Lung (tissue), 12 donors: ENCODE results near the gene GBP7. TPM values are rescaled to one million over a fixed set of nuclear protein-coding genes. Genes with fewer than 3 reads are reported as not detected.

Experiments
- ATAC-seq: fragments of 200-7000 bp; cut with Tn5 transposase; one replicate; pipeline ENCODE4 v1.9.1; 2020; ENCODE audit warnings: moderate number of reproducible peaks; ENCODE audit not compliant: insufficient read depth, low FRiP score
- DNase-seq, 3 donors: peaks; one replicate each; pipeline ENCODE4 v3.0.0-alpha.2; 2013 to 2017
- H3K27ac ChIP-seq, 2 donors: one replicate each; pipeline ENCODE4 v1.5.1; 2013; ENCODE audit warnings: mild to moderate bottlenecking in 2 of 2, moderate library complexity in 2 of 2, control low read depth in 1 of 2, inconsistent platforms in 1 of 2, low read depth in 1 of 2, low read length in 1 of 2
- H3K27me3 ChIP-seq, 3 donors: one replicate each; pipeline ENCODE4 v1.5.1; 2013; ENCODE audit warnings: low read length in 2 of 3; ENCODE audit not compliant: control insufficient read depth in 3 of 3, insufficient read depth in 3 of 3
- H3K36me3 ChIP-seq, 4 donors: one replicate each; pipeline ENCODE4 v1.5.1; 2013; ENCODE audit warnings: low read length in 4 of 4, mild to moderate bottlenecking in 1 of 4, moderate library complexity in 1 of 4; ENCODE audit not compliant: control insufficient read depth in 4 of 4, insufficient read depth in 4 of 4
- H3K4me1 ChIP-seq, 5 donors: one replicate each; pipeline ENCODE4 v1.5.1; 2013; ENCODE audit warnings: low read length in 5 of 5, mild to moderate bottlenecking in 2 of 5, moderate library complexity in 1 of 5; ENCODE audit not compliant: control insufficient read depth in 5 of 5, insufficient read depth in 5 of 5
- H3K4me3 ChIP-seq: one replicate; pipeline ENCODE4 v1.5.1; 2013; ENCODE audit warnings: mild to moderate bottlenecking, control low read depth, moderate library complexity
- H3K9ac ChIP-seq, 2 donors: one replicate each; pipeline ENCODE4 v1.5.1; 2013; ENCODE audit warnings: low read length in 2 of 2, control low read depth in 1 of 2; ENCODE audit not compliant: insufficient read depth in 1 of 2
- H3K9me3 ChIP-seq, 4 donors: one replicate each; pipeline ENCODE4 v1.5.1; 2013; ENCODE audit warnings: low read length in 3 of 4, mild to moderate bottlenecking in 1 of 4, moderate library complexity in 1 of 4; ENCODE audit not compliant: control insufficient read depth in 4 of 4, insufficient read depth in 3 of 4
- CTCF ChIP-seq: IDR thresholded peaks from 2 replicates; pipeline ENCODE4 v1.5.1; 2012; ENCODE audit warnings: mild to moderate bottlenecking; ENCODE audit errors: control extremely low read depth, extremely low read depth
- WGBS, 2 donors: extraction: QIAGEN DNeasy Blood & Tissue Kit; methylation state at CpG; one replicate each; pipeline ENCODE4 v1.1.7; 2013; 5-methylcytosine and 5-hydroxymethylcytosine counted together
- polyA plus RNA-seq, 2 donors: library from polyadenylated mRNA; stranded (reverse); fragments of 200-250 nt; gene quantifications; one replicate each; pipeline ENCODE4 v1.2.1, GENCODE V29; 2013
- total RNA-seq, 2 donors: library from RNA; depleted of rRNA in 1 of 2; stranded (reverse); fragments of >200 nt in 1 of 2; gene quantifications; one replicate each; pipeline ENCODE4 v1.2.1, GENCODE V29; 2014 to 2021
- donor health status: control.
- donor health status: control.
- donor health status: Bipolar disorder and iron deficiency.
- donor health status: healthy.
- donor health status: DM: yes; HTN: yes; CAD: no.

Gene GBP7
- total and polyA plus RNA-seq, 4 donors = 0.01 to 0.09 TPM; not detected in 2

GRCh38 chr1:89170170-89171066, 5.4 kb downstream of the GBP7 start:
- Histone ChIP-seq H3K4me3 (no peak overlapping the region), H3K9me3 (no peaks in the 10 kb centered on the region), H3K4me1 (peaks cover 0 to 8% (median 0%) of the 10 kb centered on the region in 5 donors), H3K27ac (no peak overlapping the region), H3K9ac (no peak overlapping the region), H3K36me3 (no peaks in the 10 kb centered on the region), H3K27me3 (no peaks in the 10 kb centered on the region)
- WGBS, 2 donors = 85 to 89% methylated on average over 4 of the region's 4 CpGs
- DNase-seq = no peak
- no peak for ATAC-seq
- TF ChIP-seq CTCF = no peak

DNA sequence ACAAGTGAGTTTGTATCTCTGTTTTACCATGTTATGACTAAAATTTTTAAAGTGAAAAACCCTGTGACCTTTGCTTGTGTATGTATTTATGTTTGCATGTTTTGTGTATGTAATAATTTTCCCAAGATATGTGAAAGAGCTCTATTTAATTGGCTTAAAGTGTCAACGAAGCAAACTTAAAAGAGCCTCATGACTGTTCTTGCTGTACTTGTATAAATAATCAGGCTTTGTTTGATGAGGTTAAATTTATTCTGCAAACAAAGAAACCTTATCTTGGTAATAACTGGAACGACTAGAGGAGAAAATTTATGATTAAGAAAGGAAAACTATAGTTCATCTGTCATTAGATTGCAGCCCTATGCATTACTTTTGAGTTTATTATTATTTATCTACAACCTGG, 6.6 kb downstream of the GBP7 start:
- no peaks in the 10 kb centered on the region for H3K27me3 ChIP-seq
- TF ChIP-seq CTCF = no peak
- H3K9ac ChIP-seq = no peak overlapping the region
- ATAC-seq (no peak), DNase-seq (peak in 2 of 3 donors; percentile 1 to 3)
- no peaks in the 10 kb centered on the region for H3K9me3 ChIP-seq
- no peak overlapping the region for H3K4me3 ChIP-seq
- no peaks in the 10 kb centered on the region for H3K36me3 ChIP-seq
- no peak overlapping the region for H3K27ac ChIP-seq
- H3K4me1 ChIP-seq = peaks cover 0 to 8% (median 0%) of the 10 kb centered on the region in 5 donors
- WGBS, 2 donors = 50 to 62% methylated on average over 2 of the region's 2 CpGs

- no peaks in the 10 kb centered on the region for H3K36me3 ChIP-seq
- H3K27me3 ChIP-seq = no peaks in the 10 kb centered on the region
- 89% methylated on average over 2 of the region's 2 CpGs for WGBS, 2 donors
- no peak overlapping the region for H3K9ac ChIP-seq
- TF ChIP-seq CTCF = no peak
- H3K9me3 ChIP-seq = no peaks in the 10 kb centered on the region
- no peak overlapping the region for H3K27ac ChIP-seq
- peaks cover 0 to 8% (median 0%) of the 10 kb centered on the region in 5 donors for H3K4me1 ChIP-seq
- ATAC-seq (no peak), DNase-seq (peak in 2 of 3 donors; percentile 70 to 86)
- H3K4me3 ChIP-seq = no peak overlapping the region
Observed at GRCh38 chr1:89167590-89168230, 8.1 kb downstream of the GBP7 start.
